WTC11 (cell line): ENCODE measurements around the gene PDE8B.

Experiments
- CBFB ChIP-seq: sonication (generic); formaldehyde crosslinking; IDR thresholded peaks from 2 replicates; pipeline ENCODE4 v1.8.1; 2022; ENCODE audit warnings: mild to moderate bottlenecking, low read depth, missing genetic modification reagents
- CDX4 ChIP-seq: fragments of 250-450 bp; sonication (Bioruptor Pico); IDR thresholded peaks from 2 replicates; pipeline ENCODE4 v1.9.0; 2021; ENCODE audit warnings: moderate library complexity, mild to moderate bottlenecking, inconsistent platforms, borderline replicate concordance
- CTCF ChIP-seq: fragments of 200-600 bp; IDR thresholded peaks from 2 replicates; pipeline ENCODE4 v1.8.0; 2022; ENCODE audit warnings: antibody characterized with exemption
- ESRRA ChIP-seq: sonication (generic); formaldehyde crosslinking; IDR thresholded peaks from 2 replicates; pipeline ENCODE4 v1.8.1; 2022; ENCODE audit warnings: mild to moderate bottlenecking, missing genetic modification reagents, borderline replicate concordance
- FOXJ3 ChIP-seq: sonication (generic); formaldehyde crosslinking; IDR thresholded peaks from 2 replicates; pipeline ENCODE4 v1.9.0; 2021; ENCODE audit warnings: missing genetic modification reagents, mild to moderate bottlenecking, borderline replicate concordance
- MLX ChIP-seq: sonication (generic); formaldehyde crosslinking; IDR thresholded peaks from 2 replicates; pipeline ENCODE4 v1.8.1; 2023; ENCODE audit warnings: mild to moderate bottlenecking, missing genetic modification reagents, moderate library complexity
- NR3C1 ChIP-seq: sonication (generic); formaldehyde crosslinking; conservative IDR thresholded peaks from 2 replicates; pipeline ENCODE4 v1.8.1; 2023; ENCODE audit warnings: low read depth, mild to moderate bottlenecking, missing genetic modification reagents
- RORB ChIP-seq: fragments of 250-450 bp; sonication (Bioruptor Pico); IDR thresholded peaks from 2 replicates; pipeline ENCODE4 v1.9.0; 2021; ENCODE audit warnings: mild to moderate bottlenecking
- SP1 ChIP-seq: sonication (generic); formaldehyde crosslinking; conservative IDR thresholded peaks from 2 replicates; pipeline ENCODE4 v1.8.1; 2022; ENCODE audit warnings: missing genetic modification reagents
- TCF7 ChIP-seq: sonication (generic); formaldehyde crosslinking; IDR thresholded peaks from 2 replicates; pipeline ENCODE4 v1.8.0; 2022; ENCODE audit warnings: mild to moderate bottlenecking, low read depth, missing genetic modification reagents, moderate library complexity
- USF2 ChIP-seq: sonication (generic); formaldehyde crosslinking; IDR thresholded peaks from 2 replicates; pipeline ENCODE4 v1.8.1; 2023; ENCODE audit warnings: mild to moderate bottlenecking, missing genetic modification reagents, moderate library complexity
- ZNF138 ChIP-seq: sonication (generic); formaldehyde crosslinking; conservative IDR thresholded peaks from 2 replicates; pipeline ENCODE4 v1.8.1; 2022; ENCODE audit warnings: mild to moderate bottlenecking, moderate library complexity, missing genetic modification reagents
- ZNF416 ChIP-seq: fragments of 250-450 bp; sonication (Bioruptor Pico); IDR thresholded peaks from 2 replicates; pipeline ENCODE4 v1.9.0; 2021; ENCODE audit warnings: mild to moderate bottlenecking, inconsistent platforms

- TF ChIP-seq NR3C1 (CRISPR knock-in tag) (no peak), ESRRA (CRISPR knock-in tag) (no peak), CTCF (no peak), FOXJ3 (no peak), USF2 (no peak), TCF7 (CRISPR knock-in tag) (no peak), SP1 (CRISPR knock-in tag) (no peak), RORB (CRISPR knock-in tag) (no peak), CBFB (CRISPR knock-in tag) (no peak), CDX4 (CRISPR knock-in tag) (no peak), ZNF416 (CRISPR knock-in tag) (no peak), ZNF138 (CRISPR knock-in tag) (no peak), MLX (no peak)
Measured at GRCh38 chr5:77355751-77356150, 145.3 kb downstream of the PDE8B start.
